GM19240 (cell line): ENCODE measurements around the gene ISX.
"Not testable (repeated sequence)": the region's sequence is repeated elsewhere in the genome, so short reads cannot be mapped to it uniquely, and the experiment has no call there.

ENCODE experiments used
- DNase-seq: peaks from one replicate; pipeline ENCODE4 v3.0.0; 2011; ENCODE audit warnings: low spot score; ENCODE audit not compliant: insufficient read length

The ISX gene

GRCh38 chr22:35065796-35066218 lies at the start of gene ISX:
ISX (plus strand) TSS chr22:35066158; CDS start chr22:35067088, 930 bp downstream.
- no peak for DNase-seq

GRCh38 chr22:35016909-35017308 lies 49.0 kb upstream of the ISX start:
- DNase-seq: no peak

- no peak for DNase-seq
Measured at GRCh38 chr22:35018995-35019394, 47.0 kb upstream of the ISX start.

- no peak for DNase-seq
Measured at GRCh38 chr22:35020517-35020916, 45.4 kb upstream of the ISX start.

- DNase-seq: no peak
Measured at GRCh38 chr22:35021161-35021560, 44.8 kb upstream of the ISX start.

GRCh38 chr22:35022291-35022690 lies 43.7 kb upstream of the ISX start:
- DNase-seq: no peak

- peak; percentile 51 for DNase-seq
Measured at GRCh38 chr22:35023692-35024363, 42.1 kb upstream of the ISX start.

GRCh38 chr22:35024364-35024692 lies 41.6 kb upstream of the ISX start:
- no peak for DNase-seq

- not testable (repeated sequence) for DNase-seq
Measured at GRCh38 chr22:35030112-35030511, 35.8 kb upstream of the ISX start.

GRCh38 chr22:35032571-35032970 lies 33.4 kb upstream of the ISX start:
- DNase-seq: no peak

- DNase-seq: no peak
Measured at GRCh38 chr22:35033635-35034296, 32.2 kb upstream of the ISX start.

GRCh38 chr22:35034963-35035362 lies 31.0 kb upstream of the ISX start:
- no peak for DNase-seq

- no peak for DNase-seq
Measured at GRCh38 chr22:35037089-35037488, 28.9 kb upstream of the ISX start.

- DNase-seq: no peak
Measured at GRCh38 chr22:35039625-35040024, 26.3 kb upstream of the ISX start.

GRCh38 chr22:35043252-35043933 lies 22.6 kb upstream of the ISX start:
- DNase-seq: no peak

GRCh38 chr22:35043934-35044319 lies 22.0 kb upstream of the ISX start:
- DNase-seq: no peak

- DNase-seq: no peak
Measured at GRCh38 chr22:35044607-35045390, 21.2 kb upstream of the ISX start.

GRCh38 chr22:35045451-35045850 lies 20.5 kb upstream of the ISX start:
- no peak for DNase-seq

- no peak for DNase-seq
Measured at GRCh38 chr22:35046744-35047462, 19.1 kb upstream of the ISX start.

GRCh38 chr22:35050038-35050437 lies 15.9 kb upstream of the ISX start:
- DNase-seq: not testable (repeated sequence)

GRCh38 chr22:35051013-35051535 lies 14.9 kb upstream of the ISX start:
- DNase-seq: no peak
